Neuronal stem cell (in vitro differentiated cells): Measurements from ENCODE around the gene ITPRID2.
A peak's percentile ranks its signal among the peaks of the same experiment; 100 is the strongest.

Experiments
- DNase-seq: peaks from one replicate; pipeline ENCODE4 v3.0.0-alpha.2; 2013; ENCODE audit warnings: low spot score
- H2AFZ ChIP-seq: one replicate; pipeline ENCODE4 v1.6.1; 2013; ENCODE audit warnings: mild to moderate bottlenecking, low read length, inconsistent platforms
- H2AK5ac ChIP-seq: 2 replicates; pipeline ENCODE4 v1.6.1; 2013; ENCODE audit warnings: low read depth, mild to moderate bottlenecking, inconsistent platforms, low read length, moderate library complexity, mixed read lengths
- H2BK120ac ChIP-seq: 2 replicates; pipeline ENCODE4 v1.6.1; 2013; ENCODE audit warnings: low read depth, mild to moderate bottlenecking, inconsistent platforms, low read length, moderate library complexity, mixed read lengths
- H2BK12ac ChIP-seq: one replicate; pipeline ENCODE4 v1.6.1; 2013; ENCODE audit warnings: low read length, inconsistent platforms
- H2BK15ac ChIP-seq: 2 replicates; pipeline ENCODE4 v1.6.1; 2013; ENCODE audit warnings: mild to moderate bottlenecking, low read length, inconsistent platforms, mixed read lengths
- H2BK5ac ChIP-seq: one replicate; pipeline ENCODE4 v1.6.1; 2013; ENCODE audit warnings: inconsistent platforms, mild to moderate bottlenecking, low read length, moderate library complexity
- H3K14ac ChIP-seq: one replicate; pipeline ENCODE4 v1.6.1; 2013; ENCODE audit warnings: low read length, inconsistent platforms
- H3K18ac ChIP-seq: 2 replicates; pipeline ENCODE4 v1.6.1; 2013; ENCODE audit warnings: low read length, inconsistent platforms
- H3K23ac ChIP-seq: 2 replicates; pipeline ENCODE4 v1.6.1; 2013; ENCODE audit warnings: low read depth, mild to moderate bottlenecking, mixed read lengths, low read length, inconsistent platforms; ENCODE audit not compliant: poor library complexity
- H3K27ac ChIP-seq: replicated peaks from 3 replicates; pipeline ENCODE4 v1.5.1; 2013; ENCODE audit warnings: low read length, inconsistent platforms
- H3K27me3 ChIP-seq, 3 experiments: 2 replicates each; pipeline ENCODE4 v1.6.1; 2013; ENCODE audit warnings: low read length in 3 of 3, mild to moderate bottlenecking in 2 of 3, inconsistent platforms in 1 of 3, low read depth in 1 of 3, mixed read lengths in 1 of 3, moderate library complexity in 1 of 3; ENCODE audit not compliant: control insufficient read depth in 3 of 3, insufficient read depth in 3 of 3
- H3K36me3 ChIP-seq, 2 donors: replicated peaks in 1 of 2; 2 replicates each; pipeline ENCODE4 v1.6.1; 2013; ENCODE audit warnings: low read length in 2 of 2; ENCODE audit not compliant: control insufficient read depth in 2 of 2, insufficient read depth in 2 of 2
- H3K4ac ChIP-seq: 2 replicates; pipeline ENCODE4 v1.6.1; 2013; ENCODE audit warnings: inconsistent platforms, mild to moderate bottlenecking, low read length, moderate library complexity
- H3K4me1 ChIP-seq, 2 donors: 1 replicate in 1 of 2; 2 replicates in 1 of 2; pipeline ENCODE4 v1.6.1; 2013; ENCODE audit warnings: low read length in 2 of 2, low read depth in 1 of 2; ENCODE audit not compliant: control insufficient read depth in 2 of 2, insufficient read depth in 1 of 2
- H3K4me2 ChIP-seq: one replicate; pipeline ENCODE4 v1.6.1; 2013; ENCODE audit warnings: mild to moderate bottlenecking, low read length, inconsistent platforms; ENCODE audit not compliant: insufficient read depth, poor library complexity, severe bottlenecking
- H3K4me3 ChIP-seq, 2 donors: 2 replicates each; pipeline ENCODE4 v1.5.1; 2013; ENCODE audit warnings: low read length in 2 of 2, mild to moderate bottlenecking in 2 of 2, inconsistent platforms in 1 of 2, moderate library complexity in 1 of 2
- H3K79me1 ChIP-seq: one replicate; pipeline ENCODE4 v1.6.1; 2013; ENCODE audit warnings: low read depth, mild to moderate bottlenecking, inconsistent platforms, low read length, moderate library complexity
- H3K9ac ChIP-seq: one replicate; pipeline ENCODE4 v1.6.1; 2013; ENCODE audit warnings: mild to moderate bottlenecking, low read depth, low read length, inconsistent platforms; ENCODE audit not compliant: poor library complexity
- H3K9me3 ChIP-seq, 2 donors: replicated peaks in 1 of 2; 2 replicates each; pipeline versions ENCODE3 to v1.6.1; 2013; ENCODE audit warnings: low read length in 2 of 2, mild to moderate bottlenecking in 2 of 2, inconsistent platforms in 1 of 2, low read depth in 1 of 2, mixed read lengths in 1 of 2, moderate library complexity in 1 of 2; ENCODE audit not compliant: control insufficient read depth in 2 of 2, insufficient read depth in 1 of 2
- H4K8ac ChIP-seq: one replicate; pipeline ENCODE4 v1.6.1; 2013; ENCODE audit warnings: low read depth, mild to moderate bottlenecking, inconsistent platforms, low read length, moderate library complexity
- H4K91ac ChIP-seq: one replicate; pipeline ENCODE4 v1.6.1; 2013; ENCODE audit warnings: low read length, low read depth, mild to moderate bottlenecking, inconsistent platforms; ENCODE audit not compliant: poor library complexity
- WGBS, 2 donors: extraction: QIAGEN DNeasy Blood & Tissue Kit; methylation state at CpG; one replicate each; pipeline ENCODE4 v1.1.7; 2013; ENCODE audit warnings: missing lambda C conversion rate in 2 of 2, mixed read lengths in 1 of 2; ENCODE audit not compliant: insufficient read length in 2 of 2, insufficient replicate concordance in 1 of 2; ENCODE audit errors: extremely low coverage in 2 of 2; 5-methylcytosine and 5-hydroxymethylcytosine counted together

Gene ITPRID2

DNA sequence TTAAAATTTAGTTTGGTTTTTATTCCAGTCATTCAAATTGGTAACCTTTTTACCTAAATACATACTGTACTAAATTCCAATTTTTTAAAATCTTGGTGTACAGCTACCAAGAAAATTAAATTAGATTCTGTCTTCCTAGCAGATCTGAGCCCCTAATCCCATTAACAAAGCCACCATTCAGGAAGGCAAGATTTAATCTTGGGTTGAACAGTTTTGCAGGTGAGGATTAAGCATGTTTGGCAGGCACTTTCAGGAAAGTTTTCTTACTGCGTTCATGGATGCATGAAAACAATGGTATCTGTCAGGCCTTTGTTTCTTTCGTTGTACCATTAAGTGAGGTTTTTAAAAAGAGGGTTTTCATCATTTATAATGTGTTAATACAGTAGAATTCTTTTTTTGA, 32.8 kb downstream of the ITPRID2 start:
- Histone ChIP-seq H2BK12ac (no peak overlapping the region), H4K91ac (no peak overlapping the region), H2BK5ac (no peak overlapping the region), H3K9ac (no peak overlapping the region), H3K4me3 (no peak overlapping the region), H4K8ac (no peak overlapping the region), H2BK15ac (no peak overlapping the region), H3K9me3 (peaks cover 0 to 17% of the 10 kb centered on the region in 2 donors), H3K14ac (no peak overlapping the region), H2AK5ac (no peak overlapping the region), H3K27me3 (no peaks in the 10 kb centered on the region), H3K27ac (no peak overlapping the region), H2BK120ac (no peak overlapping the region), H3K4ac (no peak overlapping the region), H3K4me1 (peaks cover 0 to 2% of the 10 kb centered on the region in 2 donors), H2AFZ (no peak overlapping the region), H3K4me2 (no peak overlapping the region), H3K36me3 (peaks cover 5 to 96% of the 10 kb centered on the region in 2 donors), H3K18ac (no peak overlapping the region), H3K23ac (no peak overlapping the region), H3K79me1 (no peaks in the 10 kb centered on the region)
- no CpG with 5 or more reads among the region's 2 CpGs for WGBS, 2 donors
- peak; percentile 29 for DNase-seq

DNA sequence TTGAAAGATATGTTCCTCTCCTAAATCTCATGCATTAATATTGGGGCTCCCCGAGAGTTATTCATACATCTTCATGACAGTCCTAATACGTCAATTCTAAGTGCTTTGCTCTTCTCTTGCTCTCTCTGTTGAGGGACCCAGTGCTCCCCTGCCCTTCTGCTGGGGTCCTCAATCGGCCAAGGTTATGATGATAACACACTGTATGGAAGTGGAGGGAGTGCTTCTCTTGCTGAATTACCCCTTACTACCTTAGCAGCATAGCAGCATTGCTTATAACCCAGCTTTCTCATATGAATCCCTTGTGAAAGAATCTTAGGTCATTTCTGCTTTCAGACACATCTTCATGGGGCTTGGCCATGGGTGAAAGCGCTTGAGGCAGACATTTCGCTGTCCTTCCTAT, 43.2 kb downstream of the ITPRID2 start:
- no peak overlapping the region for H2BK120ac ChIP-seq
- no peak for DNase-seq

DNA sequence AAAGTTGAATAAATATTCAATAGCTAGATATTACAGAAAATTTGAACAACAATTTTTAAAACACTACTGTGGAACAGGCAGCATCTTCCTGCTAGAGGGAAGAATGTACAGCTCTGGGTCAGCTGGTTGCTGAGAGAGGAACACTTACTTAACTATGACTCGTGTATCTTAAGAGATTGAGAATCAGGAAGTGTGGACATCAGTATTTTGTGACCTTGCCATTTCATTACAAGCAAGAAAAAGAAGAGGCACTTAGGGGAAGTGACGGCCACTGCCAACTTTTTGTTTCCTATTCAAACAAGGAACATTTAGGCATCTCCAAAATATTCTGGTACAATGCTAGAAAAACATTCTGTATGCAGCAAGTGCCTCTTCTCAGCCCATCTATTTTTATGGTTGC, 45.9 kb downstream of the ITPRID2 start:
- H3K18ac ChIP-seq = no peak overlapping the region
- no peak overlapping the region for H4K91ac ChIP-seq
- no peaks in the 10 kb centered on the region for H3K27me3 ChIP-seq
- no peak for DNase-seq
- H3K9me3 ChIP-seq = no peaks in the 10 kb centered on the region
- H3K36me3 ChIP-seq = no peaks in the 10 kb centered on the region
- no peak overlapping the region for H2AK5ac ChIP-seq
- no peak overlapping the region for H3K27ac ChIP-seq
- H2AFZ ChIP-seq = peak overlapping the region; percentile 15
- no peaks in the 10 kb centered on the region for H3K4me1 ChIP-seq
- no peak overlapping the region for H2BK12ac ChIP-seq
- no peaks in the 10 kb centered on the region for H3K79me1 ChIP-seq
- no peak overlapping the region for H3K4me2 ChIP-seq
- no peak overlapping the region for H3K23ac ChIP-seq
- no peak overlapping the region for H2BK15ac ChIP-seq
- H3K14ac ChIP-seq = no peak overlapping the region
- WGBS, 2 donors = no CpG with 5 or more reads among the region's 2 CpGs
- no peak overlapping the region for H2BK5ac ChIP-seq
- no peak overlapping the region for H3K4me3 ChIP-seq
- no peak overlapping the region for H3K9ac ChIP-seq
- H2BK120ac ChIP-seq = no peak overlapping the region
- H4K8ac ChIP-seq = no peak overlapping the region
- no peak overlapping the region for H3K4ac ChIP-seq

More for the DNA sequence above, 43.2 kb downstream of the ITPRID2 start:
- Histone ChIP-seq H3K27me3 (no peaks in the 10 kb centered on the region), H4K91ac (no peak overlapping the region), H3K9ac (no peak overlapping the region), H3K9me3 (no peaks in the 10 kb centered on the region), H3K36me3 (peaks cover 0 to 18% of the 10 kb centered on the region in 2 donors), H2BK15ac (no peak overlapping the region), H3K4ac (no peak overlapping the region), H2AK5ac (no peak overlapping the region), H2BK5ac (no peak overlapping the region), H3K79me1 (no peaks in the 10 kb centered on the region), H2BK12ac (no peak overlapping the region), H3K23ac (no peak overlapping the region), H3K4me2 (no peak overlapping the region), H3K4me1 (no peaks in the 10 kb centered on the region), H4K8ac (no peak overlapping the region), H3K14ac (no peak overlapping the region), H3K18ac (no peak overlapping the region), H3K4me3 (no peak overlapping the region), H2AFZ (no peak overlapping the region), H3K27ac (no peak overlapping the region)
- WGBS, 2 donors = no CpG with 5 or more reads among the region's 5 CpGs

DNA sequence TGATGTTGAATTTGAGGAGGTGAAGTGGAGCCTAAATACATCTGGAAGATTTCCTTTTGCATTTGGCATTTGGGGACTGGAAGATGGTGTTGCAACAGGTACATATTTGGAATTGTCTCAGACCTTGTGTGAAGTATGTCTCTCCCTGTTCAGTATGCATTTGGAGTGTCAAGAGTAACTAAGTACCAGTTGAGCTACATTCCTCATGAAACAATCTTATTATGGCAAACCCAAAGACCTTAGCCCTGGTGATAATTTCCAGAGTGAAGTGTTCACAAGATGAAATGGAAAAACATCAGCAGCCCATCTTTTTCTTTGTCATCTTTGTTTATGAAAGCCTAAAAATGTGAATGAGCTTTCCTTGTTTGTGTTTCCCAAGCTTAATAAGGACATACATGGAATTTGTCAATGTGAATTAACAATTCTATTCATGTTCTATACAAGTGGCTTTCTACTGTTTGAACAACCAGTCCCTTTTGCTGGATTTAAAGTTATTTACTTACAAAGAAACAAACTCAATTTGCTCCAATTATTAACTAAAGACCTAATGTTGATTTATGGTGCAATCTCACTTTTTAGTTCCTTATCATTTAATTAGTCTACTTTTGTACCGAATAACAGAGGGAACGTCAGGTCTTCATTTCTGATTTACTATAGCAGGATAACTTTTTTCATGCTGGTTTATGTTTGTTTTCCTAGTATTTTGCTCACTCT, 52.0 kb downstream of the ITPRID2 start:
- no peak for DNase-seq
- Histone ChIP-seq H2AFZ (peak overlapping the region; percentile 50), H2AK5ac (no peak overlapping the region), H3K36me3 (no peaks in the 10 kb centered on the region), H3K23ac (no peak overlapping the region), H2BK15ac (no peak overlapping the region), H3K4me2 (no peak overlapping the region), H3K18ac (no peak overlapping the region), H3K79me1 (no peaks in the 10 kb centered on the region), H3K9me3 (no peaks in the 10 kb centered on the region), H2BK5ac (no peak overlapping the region), H3K14ac (no peak overlapping the region), H4K8ac (no peak overlapping the region), H3K27me3 (no peaks in the 10 kb centered on the region), H3K4ac (no peak overlapping the region), H3K27ac (no peak overlapping the region), H3K9ac (no peak overlapping the region), H2BK12ac (no peak overlapping the region), H3K4me3 (no peak overlapping the region), H4K91ac (no peak overlapping the region), H2BK120ac (no peak overlapping the region), H3K4me1 (no peaks in the 10 kb centered on the region)
- WGBS, 2 donors = no CpG with 5 or more reads among the region's 2 CpGs
